HepG2 (cell line): ENCODE measurements around the gene PDE9A. TPM values are rescaled to one million over a fixed set of nuclear protein-coding genes. Genes with fewer than 3 reads are reported as not detected.

ENCODE experiments used
- ADNP ChIP-seq: sonication (generic); formaldehyde crosslinking; IDR thresholded peaks from 2 replicates; pipeline ENCODE4 v1.4.0; 2020; ENCODE audit warnings: missing genetic modification reagents
- ATF3 ChIP-seq: sonication (generic); formaldehyde crosslinking; IDR thresholded peaks from 2 replicates; pipeline ENCODE4 v1.4.0; 2020; ENCODE audit warnings: missing genetic modification reagents
- CEBPB ChIP-seq: IDR thresholded peaks from 2 replicates; pipeline ENCODE4 v1.6.1; 2011; ENCODE audit warnings: low read depth, low read length, improper control_type of control experiment, borderline replicate concordance
- EP300 ChIP-seq, 3 experiments: sonication (generic) in 1 of 3; formaldehyde crosslinking in 1 of 3; IDR thresholded peaks; 2 replicates each; pipeline versions ENCODE4 v1.5.1 to v1.6.1; 2011 to 2020; ENCODE audit warnings: low read depth in 2 of 3, low read length in 2 of 3, borderline replicate concordance in 1 of 3, improper control_type of control experiment in 1 of 3, mild to moderate bottlenecking in 1 of 3, missing genetic modification reagents in 1 of 3, moderate library complexity in 1 of 3
- GATA4 ChIP-seq: sonication (generic); IDR thresholded peaks from 2 replicates; pipeline ENCODE4 v1.6.1; 2016; ENCODE audit warnings: antibody characterized with exemption, low read depth, borderline replicate concordance
- GMEB2 ChIP-seq: IDR thresholded peaks from 2 replicates; pipeline ENCODE4 v1.6.1; 2016; ENCODE audit warnings: missing biosample characterization, missing genetic modification reagents, low read depth
- IKZF5 ChIP-seq: IDR thresholded peaks from 2 replicates; pipeline ENCODE4 v1.6.1; 2018; ENCODE audit warnings: missing genetic modification reagents, mild to moderate bottlenecking, missing compliant biosample characterization
- NFYC ChIP-seq: IDR thresholded peaks from 2 replicates; pipeline ENCODE4 v1.6.1; 2016; ENCODE audit warnings: missing genetic modification reagents, missing compliant biosample characterization
- NR3C1 ChIP-seq: sonication (generic); formaldehyde crosslinking; IDR thresholded peaks from 2 replicates; pipeline ENCODE4 v1.4.0; 2020; ENCODE audit warnings: missing genetic modification reagents
- POLR2A ChIP-seq, 2 experiments: IDR thresholded peaks; 2 replicates each; pipeline ENCODE4 v1.6.1; 2011; ENCODE audit warnings: low read depth in 2 of 2, low read length in 2 of 2, mild to moderate bottlenecking in 1 of 2, moderate library complexity in 1 of 2; ENCODE audit not compliant: insufficient read depth in 1 of 2
- RFX1 ChIP-seq: fragments of 450-650 bp; IDR thresholded peaks from 2 replicates; pipeline ENCODE4 v1.6.1; 2017
- SETDB1 ChIP-seq: sonication (generic); formaldehyde crosslinking; IDR thresholded peaks from 2 replicates; pipeline ENCODE4 v1.5.1; 2020; ENCODE audit warnings: missing genetic modification reagents, mild to moderate bottlenecking, borderline replicate concordance
- TIGD3 ChIP-seq: sonication (generic); formaldehyde crosslinking; IDR thresholded peaks from 2 replicates; pipeline ENCODE4 v1.5.1; 2020; ENCODE audit warnings: mild to moderate bottlenecking, missing genetic modification reagents, borderline replicate concordance
- ZBTB1 ChIP-seq: sonication (generic); formaldehyde crosslinking; IDR thresholded peaks from 2 replicates; pipeline ENCODE4 v1.4.0; 2020; ENCODE audit warnings: missing genetic modification reagents, borderline replicate concordance
- ZBTB10 ChIP-seq: sonication (generic); formaldehyde crosslinking; IDR thresholded peaks from 2 replicates; pipeline ENCODE4 v1.4.0; 2020; ENCODE audit warnings: missing genetic modification reagents, borderline replicate concordance
- ZFP36L2 ChIP-seq: sonication (generic); formaldehyde crosslinking; IDR thresholded peaks from 2 replicates; pipeline ENCODE4 v1.4.0; 2020; ENCODE audit warnings: missing genetic modification reagents
- ZFP41 ChIP-seq: sonication (generic); formaldehyde crosslinking; IDR thresholded peaks from 2 replicates; pipeline ENCODE4 v1.4.0; 2020; ENCODE audit warnings: mild to moderate bottlenecking, missing genetic modification reagents, borderline replicate concordance
- ZNF12 ChIP-seq: sonication (generic); formaldehyde crosslinking; IDR thresholded peaks from 2 replicates; pipeline ENCODE4 v1.5.0; 2020; ENCODE audit warnings: missing genetic modification reagents
- ZNF138 ChIP-seq: sonication (generic); formaldehyde crosslinking; IDR thresholded peaks from 2 replicates; pipeline ENCODE4 v1.5.0; 2020; ENCODE audit warnings: mild to moderate bottlenecking, low read depth, missing genetic modification reagents
- ZNF501 ChIP-seq: sonication (generic); formaldehyde crosslinking; IDR thresholded peaks from 2 replicates; pipeline ENCODE4 v1.5.1; 2020; ENCODE audit warnings: mild to moderate bottlenecking, moderate library complexity, missing genetic modification reagents
- ZNF564 ChIP-seq: sonication (generic); formaldehyde crosslinking; IDR thresholded peaks from 2 replicates; pipeline ENCODE4 v1.8.1; 2023; ENCODE audit warnings: mild to moderate bottlenecking, missing genetic modification reagents
- ZNF577 ChIP-seq: sonication (generic); formaldehyde crosslinking; IDR thresholded peaks from 2 replicates; pipeline ENCODE4 v1.4.0; 2020; ENCODE audit warnings: mild to moderate bottlenecking, low read depth, missing genetic modification reagents, borderline replicate concordance
- ZNF605 ChIP-seq: sonication (generic); formaldehyde crosslinking; IDR thresholded peaks from 2 replicates; pipeline ENCODE4 v1.8.0; 2022; ENCODE audit warnings: mild to moderate bottlenecking, missing genetic modification reagents
- ZNF768 ChIP-seq: sonication (generic); formaldehyde crosslinking; IDR thresholded peaks from 2 replicates; pipeline ENCODE4 v1.4.0; 2020; ENCODE audit warnings: missing genetic modification reagents
- ZNF776 ChIP-seq: sonication (generic); formaldehyde crosslinking; IDR thresholded peaks from 2 replicates; pipeline ENCODE4 v1.4.0; 2020; ENCODE audit warnings: mild to moderate bottlenecking, missing genetic modification reagents
- ZSCAN21 ChIP-seq: sonication (generic); formaldehyde crosslinking; IDR thresholded peaks from 2 replicates; pipeline ENCODE4 v1.8.0; 2022; ENCODE audit warnings: mild to moderate bottlenecking, missing genetic modification reagents, moderate library complexity, borderline replicate concordance
- polyA plus RNA-seq, 8 experiments: library from polyadenylated mRNA; depleted of rRNA in 3 of 8; stranded (reverse) in 7 of 8; unstranded in 1 of 8; fragments of >200 nt; fragmentation: Illumina TruSeq in 4 of 8; extraction: Trizol in 4 of 8; gene quantifications; 2 replicates each; pipeline versions ENCODE4 v1.2.1 to v1.2.3, GENCODE V29; 2011 to 2016; ENCODE audit warnings: low read depth in 4 of 8, missing spikeins in 1 of 8, mixed read lengths in 1 of 8; ENCODE audit not compliant: insufficient read depth in 1 of 8
- total RNA-seq, 5 experiments: library from RNA; depleted of rRNA; stranded (reverse); fragments of >200 nt; fragmentation: Illumina TruSeq; extraction: Trizol; gene quantifications; 2 replicates each; pipeline ENCODE4 v1.2.3, GENCODE V29; 2016; ENCODE audit warnings: low read depth in 1 of 5

PDE9A gene
- total and polyA plus RNA-seq, 2 of the 13 experiments (the other 11 are each of a cell fraction or from before 2014, with no cell fraction given): 4.6 to 19.7 TPM

- TF ChIP-seq ADNP (CRISPR knock-in tag) (no peak), CEBPB (no peak), GMEB2 (CRISPR knock-in tag) (no peak), NFYC (no peak), ZNF501 (CRISPR knock-in tag) (no peak), TIGD3 (CRISPR knock-in tag) (no peak), EP300 (IDR thresholded peaks at IDR 0.05; ENCODE audit: low read depth in 2 of 2, low read length in 2 of 2) (0 out of 4 replicates have a peak, but pooled peaks of 1 of the 2 experiments have one; percentile 35), EP300 (CRISPR knock-in tag; IDR thresholded peaks at IDR 0.05; ENCODE audit: borderline replicate concordance) (no peak), ZNF605 (CRISPR knock-in tag) (no peak), RFX1 (no peak), ZFP41 (no peak), ZNF138 (CRISPR knock-in tag) (no peak), ZNF564 (no peak), NR3C1 (CRISPR knock-in tag) (no peak), ZBTB10 (no peak), IKZF5 (no peak), SETDB1 (CRISPR knock-in tag) (no peak), ZNF577 (CRISPR knock-in tag) (no peak), ZNF768 (CRISPR knock-in tag) (no peak), ZSCAN21 (CRISPR knock-in tag) (no peak), ATF3 (CRISPR knock-in tag) (no peak), ZFP36L2 (CRISPR knock-in tag) (no peak), GATA4 (no peak), ZNF776 (CRISPR knock-in tag) (peak; percentile 97), ZBTB1 (CRISPR knock-in tag) (no peak), ZNF12 (CRISPR knock-in tag) (no peak), POLR2A (IDR thresholded peaks at IDR 0.05; ENCODE audit: insufficient read depth in 1 of 2, low read depth in 2 of 2, low read length in 2 of 2) (0 out of 4 replicates have a peak, but pooled peaks of 1 of the 2 experiments have one; percentile 37)
These were observed 80.5 kb downstream of the PDE9A start (continued) for GRCh38 chr21:42733874-42734273.
